ENCODE data around the gene IFFO2. TPM values are rescaled to one million over a fixed set of nuclear protein-coding genes. Genes with fewer than 3 reads are reported as not detected.

Gene IFFO2
- total and polyA plus RNA-seq, 4 donors, result 7.6 to 18.9 (median 8.3) TPM

DNA sequence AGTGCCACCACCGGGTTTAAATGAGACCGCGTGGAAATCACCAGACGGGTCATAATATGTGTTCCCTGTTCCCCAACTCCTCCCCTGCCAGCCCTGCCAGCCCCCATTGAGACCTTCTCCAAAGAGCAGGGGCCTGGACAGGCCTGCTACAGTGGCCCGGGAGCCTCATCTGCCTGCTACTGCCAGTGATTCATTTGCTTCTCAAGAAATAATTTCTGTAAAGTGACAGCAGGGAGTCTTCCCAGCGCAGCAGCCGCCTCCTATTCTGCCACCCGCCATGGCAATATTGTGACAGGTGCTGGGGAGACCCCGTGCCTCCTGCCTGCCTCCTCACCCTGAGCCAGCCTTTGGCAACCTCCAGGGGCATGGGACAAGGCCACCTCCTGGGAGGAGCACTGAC, 8.9 kb downstream of the IFFO2 start:
- Histone ChIP-seq H3K9ac (ENCODE audit: insufficient read depth in 1 of 2, low read length in 2 of 2) (no peak overlapping the region), H3K27me3 (ENCODE audit: control insufficient read depth in 3 of 3, insufficient read depth in 3 of 3, low read length in 2 of 3) (no peaks in the 10 kb centered on the region), H3K4me1 (ENCODE audit: control insufficient read depth in 5 of 5, insufficient read depth in 5 of 5, low read length in 5 of 5) (peaks cover 3 to 76% (median 45%) of the 10 kb centered on the region in 5 donors), H3K4me3 (no peak overlapping the region), H3K36me3 (ENCODE audit: control insufficient read depth in 4 of 4, insufficient read depth in 4 of 4, low read length in 4 of 4) (peaks cover 0 to 5% (median under 1%) of the 10 kb centered on the region in 4 donors), H3K9me3 (ENCODE audit: control insufficient read depth in 4 of 4, insufficient read depth in 3 of 4, low read length in 3 of 4) (no peaks in the 10 kb centered on the region), H3K27ac (ENCODE audit: low read depth in 1 of 2, low read length in 1 of 2) (no peak overlapping the region)
- 81 to 89% methylated on average over 9 of the region's 9 CpGs for WGBS, 2 donors
- ATAC-seq (ENCODE audit: insufficient read depth, low FRiP score), result no peak
- no peak for DNase-seq
- TF ChIP-seq, protein P1, sequence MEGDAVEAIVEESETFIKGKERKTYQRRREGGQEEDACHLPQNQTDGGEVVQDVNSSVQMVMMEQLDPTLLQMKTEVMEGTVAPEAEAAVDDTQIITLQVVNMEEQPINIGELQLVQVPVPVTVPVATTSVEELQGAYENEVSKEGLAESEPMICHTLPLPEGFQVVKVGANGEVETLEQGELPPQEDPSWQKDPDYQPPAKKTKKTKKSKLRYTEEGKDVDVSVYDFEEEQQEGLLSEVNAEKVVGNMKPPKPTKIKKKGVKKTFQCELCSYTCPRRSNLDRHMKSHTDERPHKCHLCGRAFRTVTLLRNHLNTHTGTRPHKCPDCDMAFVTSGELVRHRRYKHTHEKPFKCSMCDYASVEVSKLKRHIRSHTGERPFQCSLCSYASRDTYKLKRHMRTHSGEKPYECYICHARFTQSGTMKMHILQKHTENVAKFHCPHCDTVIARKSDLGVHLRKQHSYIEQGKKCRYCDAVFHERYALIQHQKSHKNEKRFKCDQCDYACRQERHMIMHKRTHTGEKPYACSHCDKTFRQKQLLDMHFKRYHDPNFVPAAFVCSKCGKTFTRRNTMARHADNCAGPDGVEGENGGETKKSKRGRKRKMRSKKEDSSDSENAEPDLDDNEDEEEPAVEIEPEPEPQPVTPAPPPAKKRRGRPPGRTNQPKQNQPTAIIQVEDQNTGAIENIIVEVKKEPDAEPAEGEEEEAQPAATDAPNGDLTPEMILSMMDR (IDR thresholded peaks at IDR 0.05; ENCODE audit: control extremely low read depth, extremely low read depth), result no peak

DNA sequence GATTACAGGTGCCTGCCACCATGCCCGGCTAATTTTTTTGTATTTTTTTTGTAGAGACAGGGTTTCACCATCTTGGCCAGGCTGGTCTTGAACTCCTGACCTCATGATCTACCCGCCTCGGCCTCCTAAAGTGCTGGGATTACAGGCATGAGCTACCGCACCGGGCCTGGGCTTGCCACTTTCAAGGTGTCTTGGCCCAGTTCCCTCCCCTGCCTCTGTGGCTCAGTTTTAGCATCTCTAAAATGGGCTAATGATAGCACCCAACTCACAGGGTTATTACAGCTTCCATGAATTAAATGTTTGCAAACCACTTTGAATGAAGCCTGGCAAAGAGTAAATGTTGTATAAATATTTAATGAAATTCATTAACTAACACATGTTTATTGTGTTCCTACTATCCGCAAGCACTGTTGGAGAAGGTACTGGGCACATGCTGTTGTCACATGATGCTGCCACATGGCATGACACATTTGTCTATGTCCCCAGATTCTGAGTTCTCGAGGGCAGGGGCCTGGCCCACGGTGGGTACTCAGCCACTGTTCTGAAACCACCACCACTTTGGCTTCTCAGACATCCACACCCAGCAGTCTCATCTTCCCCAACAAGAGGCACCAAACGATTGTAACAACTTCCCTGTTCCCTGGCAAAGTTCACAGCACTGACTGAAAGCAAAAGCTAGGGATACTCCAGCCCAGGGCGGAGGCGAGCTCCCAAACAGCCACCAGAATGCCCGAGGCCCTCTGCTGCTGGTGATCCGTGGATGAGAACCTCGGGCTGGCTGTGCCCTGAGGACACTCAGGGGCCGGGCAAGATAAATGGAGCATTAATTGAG, 9.7 kb downstream of the IFFO2 start:
- H3K9ac ChIP-seq (ENCODE audit: insufficient read depth in 1 of 2, low read length in 2 of 2), result peak overlapping the region in 1 of 2 donors; percentile 23
- ATAC-seq (ENCODE audit: insufficient read depth, low FRiP score) (peak; percentile 31), DNase-seq (peak in 1 of 3 donors; percentile 4)
- no peak overlapping the region for H3K27ac ChIP-seq (ENCODE audit: low read depth in 1 of 2, low read length in 1 of 2)
- no peaks in the 10 kb centered on the region for H3K27me3 ChIP-seq (ENCODE audit: control insufficient read depth in 3 of 3, insufficient read depth in 3 of 3, low read length in 2 of 3)
- WGBS, 2 donors, result 74 to 75% methylated on average over 15 of the region's 15 CpGs
- peaks cover 3 to 79% (median 49%) of the 10 kb centered on the region in 5 donors for H3K4me1 ChIP-seq (ENCODE audit: control insufficient read depth in 5 of 5, insufficient read depth in 5 of 5, low read length in 5 of 5)
- H3K4me3 ChIP-seq, result no peak overlapping the region
- no peaks in the 10 kb centered on the region for H3K9me3 ChIP-seq (ENCODE audit: control insufficient read depth in 4 of 4, insufficient read depth in 3 of 4, low read length in 3 of 4)
- TF ChIP-seq, protein P1 (IDR thresholded peaks at IDR 0.05; ENCODE audit: control extremely low read depth, extremely low read depth), result no peak
- peaks cover 0 to 5% (median under 1%) of the 10 kb centered on the region in 4 donors for H3K36me3 ChIP-seq (ENCODE audit: control insufficient read depth in 4 of 4, insufficient read depth in 4 of 4, low read length in 4 of 4)

GRCh38 chr1:18945401-18945849, 11.1 kb downstream of the IFFO2 start:
- TF ChIP-seq, protein P1 (IDR thresholded peaks at IDR 0.05; ENCODE audit: control extremely low read depth, extremely low read depth), result no peak

More at GRCh38 chr1:18945401-18945849, 11.1 kb downstream of the IFFO2 start:
- Histone ChIP-seq H3K4me3 (no peak overlapping the region), H3K36me3 (ENCODE audit: control insufficient read depth in 4 of 4, insufficient read depth in 4 of 4, low read length in 4 of 4) (peaks cover 0 to 5% (median 0%) of the 10 kb centered on the region in 4 donors), H3K4me1 (ENCODE audit: control insufficient read depth in 5 of 5, insufficient read depth in 5 of 5, low read length in 5 of 5) (peaks cover 3 to 79% (median 54%) of the 10 kb centered on the region in 5 donors), H3K27me3 (ENCODE audit: control insufficient read depth in 3 of 3, insufficient read depth in 3 of 3, low read length in 2 of 3) (no peaks in the 10 kb centered on the region), H3K9ac (ENCODE audit: insufficient read depth in 1 of 2, low read length in 2 of 2) (peak overlapping the region in 1 of 2 donors; percentile 44), H3K9me3 (ENCODE audit: control insufficient read depth in 4 of 4, insufficient read depth in 3 of 4, low read length in 3 of 4) (no peaks in the 10 kb centered on the region), H3K27ac (ENCODE audit: low read depth in 1 of 2, low read length in 1 of 2) (peak overlapping the region in 1 of 2 donors; percentile 16)
- ATAC-seq (ENCODE audit: insufficient read depth, low FRiP score) (no peak), DNase-seq (peak; percentile 93 to 99 (median 97))
- 41 to 55% methylated on average over 14 of the region's 14 CpGs for WGBS, 2 donors

All from lung (tissue), 12 donors.